GM21367 (cell line): ENCODE data around the gene PXDN.
A peak's percentile ranks its signal among the peaks of the same experiment; 100 is the strongest.

Source experiments
- ATAC-seq: cut with Tn5 transposase; IDR thresholded peaks from one replicate; pipeline ENCODE4 v1.9.1; 2021; ENCODE audit not compliant: unreplicated experiment

Gene PXDN

GRCh38 chr2:1756456-1756855, 12.1 kb upstream of the PXDN start:
- ATAC-seq, result no peak

GRCh38 chr2:1755436-1756191, 11.3 kb upstream of the PXDN start:
- no peak for ATAC-seq

- no peak for ATAC-seq
These were observed 10.3 kb upstream of the PXDN start for GRCh38 chr2:1754461-1755170.

DNA sequence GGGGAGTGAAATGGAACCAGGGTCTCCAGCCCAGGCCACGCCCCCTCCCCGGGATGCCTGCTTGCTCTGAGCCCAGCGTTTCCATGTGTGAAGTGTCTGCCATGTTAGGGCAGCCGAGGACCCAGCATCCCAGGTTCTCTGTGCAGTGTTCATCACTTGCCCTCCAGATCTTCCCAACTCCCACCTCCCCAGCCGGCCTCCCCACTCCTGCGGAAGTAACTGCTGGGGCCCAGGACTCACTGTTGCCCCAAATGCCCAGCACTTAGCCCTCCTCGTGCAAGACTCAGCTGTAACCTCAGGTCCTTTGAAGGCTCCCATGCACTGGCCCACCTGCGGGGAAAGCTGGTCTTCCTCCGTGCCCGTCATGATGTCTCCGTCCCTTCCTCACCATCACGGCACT, 9.7 kb upstream of the PXDN start:
- ATAC-seq, result no peak

DNA sequence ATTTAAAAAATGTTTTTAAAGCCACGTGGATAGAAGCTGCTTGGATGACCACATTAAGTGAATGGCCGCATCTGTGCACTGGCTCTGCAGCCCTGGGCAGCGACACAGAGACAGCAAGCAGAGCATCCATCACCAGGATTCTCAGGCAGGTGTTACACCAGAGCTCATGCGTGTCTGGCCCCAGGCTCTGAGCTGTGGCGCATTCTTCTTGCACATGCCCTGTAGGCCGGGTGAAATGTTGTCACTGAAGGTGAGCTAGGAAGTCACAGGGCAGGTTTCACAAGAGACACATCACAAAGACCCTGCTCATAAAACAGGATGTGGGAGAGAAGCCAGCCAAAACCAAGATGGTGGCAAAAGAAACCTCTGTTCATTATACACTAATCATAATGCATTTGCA, 8.4 kb upstream of the PXDN start:
- ATAC-seq, result no peak

DNA sequence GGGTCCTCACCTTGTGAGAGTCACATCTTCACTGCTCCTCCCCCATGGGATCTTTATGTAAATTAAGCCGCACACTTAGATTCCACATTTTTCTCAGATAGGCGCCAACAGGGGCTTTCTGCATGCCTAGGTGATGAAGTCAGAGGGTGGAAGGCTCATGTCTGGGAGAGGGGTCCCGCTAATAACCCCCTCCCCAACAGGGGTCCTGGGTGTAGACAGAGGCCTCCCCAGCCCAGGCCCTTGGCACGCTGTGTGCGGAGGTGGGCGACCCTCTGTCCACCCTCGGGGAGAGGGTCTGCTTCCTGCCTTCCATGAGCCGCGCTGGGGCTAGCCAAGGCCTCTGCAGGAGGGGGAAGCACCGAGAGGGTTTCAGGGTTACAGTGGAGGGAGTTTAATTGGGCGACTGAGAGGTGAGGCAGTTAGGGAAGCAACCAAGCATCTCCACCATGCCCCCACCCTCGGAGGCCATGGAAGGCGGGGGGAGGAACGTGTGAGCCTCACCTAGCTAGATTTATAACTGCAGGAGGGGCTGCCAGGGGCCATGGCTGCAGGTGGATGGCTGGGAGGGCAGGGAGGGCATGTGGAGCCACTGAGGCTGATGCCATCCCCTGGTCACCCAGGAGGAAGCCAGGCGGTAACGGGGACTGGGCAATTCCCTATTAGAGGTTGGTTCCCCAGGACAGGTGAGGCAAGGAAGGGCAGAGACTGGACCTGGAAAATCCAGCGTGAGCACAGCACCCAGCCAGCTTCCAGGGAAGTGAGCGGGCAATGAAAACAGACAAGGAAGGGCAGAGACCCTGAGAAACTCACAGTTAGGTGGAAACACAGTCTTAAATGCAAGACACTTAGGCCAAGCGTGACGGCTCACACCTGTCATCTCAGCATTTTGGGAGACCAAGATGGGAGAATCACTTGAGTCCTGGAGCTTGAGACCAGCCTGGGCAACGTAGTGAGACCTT, 7.7 kb upstream of the PXDN start:
- ATAC-seq, result no peak

- peak; percentile 81 for ATAC-seq
These were observed 6.8 kb upstream of the PXDN start for GRCh38 chr2:1750933-1751766.

- ATAC-seq, result no peak
These were observed 6.1 kb upstream of the PXDN start for GRCh38 chr2:1750270-1750932.

DNA sequence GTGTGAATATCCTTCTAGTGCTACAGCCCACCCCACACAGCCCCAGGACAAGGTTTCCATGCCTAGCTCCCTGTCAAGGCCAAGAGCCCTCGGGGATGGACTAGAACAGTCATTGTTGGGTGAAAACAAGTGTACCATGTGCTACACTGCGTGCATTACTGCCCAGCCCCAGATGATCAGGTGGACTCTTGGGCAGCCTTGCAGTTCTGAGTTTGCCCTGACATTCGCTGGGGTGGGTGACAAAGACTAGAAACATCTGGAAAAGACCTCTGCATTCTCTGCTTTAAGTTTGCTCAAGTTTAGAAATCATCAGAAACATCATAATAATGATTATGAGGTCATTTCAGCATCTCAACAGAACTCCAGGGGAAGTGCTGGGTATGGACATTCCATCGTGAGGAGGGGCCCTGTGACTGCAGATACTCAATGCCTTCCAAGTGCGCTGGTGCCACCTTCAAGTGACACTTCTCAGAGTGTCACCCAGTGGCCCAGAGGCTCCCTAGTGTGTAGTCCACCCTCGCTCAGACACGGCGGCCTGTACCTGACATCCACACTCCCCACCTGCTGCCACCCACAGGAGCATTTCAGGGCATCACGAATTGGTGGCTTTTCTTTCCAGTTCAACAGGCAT, 5.3 kb upstream of the PXDN start:
- ATAC-seq, result no peak

DNA sequence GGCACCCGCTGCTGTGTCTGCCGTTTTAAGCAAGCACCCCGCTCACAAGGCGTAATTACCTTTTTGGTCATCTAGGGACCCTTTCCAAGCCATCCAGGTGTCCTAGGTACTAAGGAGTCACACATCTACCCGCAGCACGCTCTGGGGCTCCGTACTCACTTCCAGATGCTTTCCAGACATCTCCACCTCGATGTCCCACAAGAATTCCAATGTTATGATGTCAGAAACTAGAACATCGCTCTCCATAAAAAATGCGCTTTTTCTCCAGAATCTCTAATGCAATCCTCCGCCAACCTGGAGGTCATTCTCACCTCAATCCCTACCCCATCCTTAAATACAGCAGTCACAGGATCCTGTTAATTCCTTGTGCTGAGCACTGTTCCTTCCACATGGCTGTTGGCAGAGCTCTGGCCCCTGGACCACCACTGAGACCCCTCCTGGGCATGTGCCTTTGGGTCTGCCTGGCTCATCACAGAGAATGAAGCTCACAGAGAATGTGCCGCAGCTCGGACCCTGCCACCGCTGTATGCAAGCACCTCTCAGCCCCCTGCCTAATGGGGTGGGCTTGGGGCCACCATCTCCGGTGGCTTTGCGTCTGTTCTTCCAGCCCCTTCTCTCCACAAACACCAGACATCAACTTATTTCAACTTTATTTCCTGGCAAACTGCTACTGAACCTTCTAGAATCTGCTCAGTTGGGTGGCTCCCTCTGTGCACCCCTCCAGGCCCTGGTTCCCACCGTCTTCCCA, 4.6 kb upstream of the PXDN start:
- no peak for ATAC-seq

GRCh38 chr2:1748176-1748740, 3.9 kb upstream of the PXDN start:
- ATAC-seq, result no peak

GRCh38 chr2:1747065-1747941, 3.0 kb upstream of the PXDN start:
- no peak for ATAC-seq

GRCh38 chr2:1746174-1747064, 2.1 kb upstream of the PXDN start:
- ATAC-seq, result no peak

DNA sequence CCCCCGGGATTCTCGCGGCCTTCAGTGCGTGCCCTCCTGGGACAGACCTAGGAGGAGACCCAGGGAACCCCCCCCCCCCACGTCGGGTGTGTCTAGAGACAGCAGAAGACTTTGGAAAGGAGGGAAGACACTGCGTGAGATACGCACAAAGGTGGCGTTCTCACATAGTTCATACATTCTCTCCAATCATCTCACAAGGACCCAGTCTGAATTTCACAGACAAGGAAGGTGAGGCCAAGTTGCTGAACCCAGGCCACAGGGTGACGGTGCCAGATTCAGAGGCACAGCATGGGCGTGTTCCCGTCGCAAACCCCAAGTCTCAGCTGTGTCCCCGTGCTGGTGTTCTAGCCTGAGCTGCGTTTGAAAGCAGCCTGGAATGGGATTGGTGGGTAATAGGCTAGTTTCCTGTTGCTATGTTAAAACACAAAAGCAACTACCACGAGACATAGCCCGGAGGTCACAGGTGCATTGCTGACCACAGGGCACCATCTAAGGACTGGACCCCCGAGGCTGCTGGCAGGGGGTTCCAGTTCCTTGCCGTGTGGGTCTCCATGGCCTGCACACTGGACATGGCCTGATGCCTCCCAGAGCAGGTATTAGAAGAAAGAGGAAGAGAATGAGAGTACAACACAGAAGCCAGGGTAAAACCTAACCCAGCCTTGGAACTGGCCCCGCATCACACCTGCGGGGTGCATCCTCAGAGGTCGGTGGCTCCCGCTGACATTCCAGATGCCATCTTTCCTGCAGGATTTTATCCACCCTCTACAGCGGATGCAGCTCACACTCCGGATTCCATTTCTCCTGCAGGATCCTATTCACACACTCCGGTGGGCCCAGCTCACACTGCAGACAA, 1.1 kb upstream of the PXDN start:
- ATAC-seq, result no peak

GRCh38 chr2:1744151-1744445, 217 bp downstream of the PXDN start:
- no peak for ATAC-seq
